ENCODE results near the gene EXOSC9.

The EXOSC9 gene

DNA sequence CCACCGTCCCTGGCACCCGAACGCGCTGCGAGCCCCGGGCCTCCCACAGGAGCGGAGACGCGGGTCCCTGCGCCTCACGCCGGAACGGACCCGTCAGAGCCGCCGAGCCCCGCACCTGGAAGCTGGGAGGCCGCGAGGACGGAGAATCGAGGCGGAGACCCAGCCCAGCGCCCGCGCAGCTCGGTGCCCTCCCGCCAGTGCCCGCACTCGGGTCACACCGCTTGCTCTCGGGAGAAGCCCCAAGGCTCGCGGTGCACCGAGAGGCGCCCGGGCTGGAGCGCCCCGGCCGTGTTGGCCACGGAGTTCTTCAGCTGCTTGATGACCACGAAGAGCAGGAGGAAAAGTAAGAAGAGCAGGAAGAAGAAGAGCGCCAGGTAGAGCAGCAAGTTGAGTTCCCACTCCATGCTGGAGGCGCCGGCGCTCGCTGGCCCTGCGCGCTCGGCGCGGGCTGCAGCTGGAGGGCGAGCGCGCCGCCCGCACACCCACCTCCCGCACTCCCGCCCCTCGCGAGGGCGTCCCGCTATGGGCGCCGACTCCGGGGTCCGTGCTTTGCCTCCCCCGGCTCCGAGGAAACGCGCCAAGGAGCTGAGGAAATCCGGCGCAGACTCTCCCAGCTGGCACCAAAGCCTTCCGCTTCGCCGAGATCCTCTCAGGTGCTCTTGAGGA lies 36.3 kb upstream of the EXOSC9 start, which contains the start of gene SMIM43:
Gene SMIM43 (minus strand): TSS at position 463 of the 666 bp plus-strand sequence. CDS start 59 bp downstream, at position 404.
- peak within 1 kb of the TSS; percentile 20 to 24 for H3K4me3 ChIP-seq
- H3K36me3 ChIP-seq, result no peaks in the 10 kb centered on the region
- no peak within 1 kb of the TSS for H3K27ac ChIP-seq
- H3K4me1 ChIP-seq, result peaks cover 0 to 11% (median 9%) of the 10 kb centered on the region in 4 donors
- TF ChIP-seq, protein P1, sequence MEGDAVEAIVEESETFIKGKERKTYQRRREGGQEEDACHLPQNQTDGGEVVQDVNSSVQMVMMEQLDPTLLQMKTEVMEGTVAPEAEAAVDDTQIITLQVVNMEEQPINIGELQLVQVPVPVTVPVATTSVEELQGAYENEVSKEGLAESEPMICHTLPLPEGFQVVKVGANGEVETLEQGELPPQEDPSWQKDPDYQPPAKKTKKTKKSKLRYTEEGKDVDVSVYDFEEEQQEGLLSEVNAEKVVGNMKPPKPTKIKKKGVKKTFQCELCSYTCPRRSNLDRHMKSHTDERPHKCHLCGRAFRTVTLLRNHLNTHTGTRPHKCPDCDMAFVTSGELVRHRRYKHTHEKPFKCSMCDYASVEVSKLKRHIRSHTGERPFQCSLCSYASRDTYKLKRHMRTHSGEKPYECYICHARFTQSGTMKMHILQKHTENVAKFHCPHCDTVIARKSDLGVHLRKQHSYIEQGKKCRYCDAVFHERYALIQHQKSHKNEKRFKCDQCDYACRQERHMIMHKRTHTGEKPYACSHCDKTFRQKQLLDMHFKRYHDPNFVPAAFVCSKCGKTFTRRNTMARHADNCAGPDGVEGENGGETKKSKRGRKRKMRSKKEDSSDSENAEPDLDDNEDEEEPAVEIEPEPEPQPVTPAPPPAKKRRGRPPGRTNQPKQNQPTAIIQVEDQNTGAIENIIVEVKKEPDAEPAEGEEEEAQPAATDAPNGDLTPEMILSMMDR (IDR thresholded peaks at IDR 0.05), result no peak
- H3K27me3 ChIP-seq, result peaks cover 0 to 27% of the 10 kb centered on the region in 2 donors
- no peak for DNase-seq
- intact Hi-C loops (cut with DNase I; ENCODE audit: low total_unique reads), result no loop called here
- no peaks in the 10 kb centered on the region for H3K9me3 ChIP-seq

DNA sequence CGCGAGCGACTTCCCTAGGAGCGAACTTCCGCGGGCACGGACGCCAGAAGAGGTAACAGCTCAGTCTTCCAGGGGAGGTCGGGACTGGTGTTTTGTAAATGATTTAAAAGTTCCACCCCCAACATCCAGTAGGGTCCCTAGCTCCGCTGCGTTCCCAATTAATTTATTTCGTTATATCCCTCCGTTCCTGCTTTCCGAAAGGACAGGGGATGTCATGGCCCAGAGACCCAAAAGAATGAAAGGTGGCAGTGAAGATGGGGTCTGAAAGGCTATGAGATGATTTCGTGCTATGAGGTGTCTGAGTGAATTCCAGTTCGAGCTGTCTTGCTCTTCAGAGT lies 35.8 kb upstream of the EXOSC9 start:
- no peaks in the 10 kb centered on the region for H3K36me3 ChIP-seq
- H3K27me3 ChIP-seq, result peaks cover 0 to 27% of the 10 kb centered on the region in 2 donors
- H3K4me1 ChIP-seq, result peaks cover 0 to 11% (median 9%) of the 10 kb centered on the region in 4 donors
- intact Hi-C loops (cut with DNase I; ENCODE audit: low total_unique reads), result no loop called here
- TF ChIP-seq, protein P1 (IDR thresholded peaks at IDR 0.05), result no peak
- DNase-seq, result no peak
- no peaks in the 10 kb centered on the region for H3K9me3 ChIP-seq
- H3K27ac ChIP-seq, result no peak overlapping the region
- peak overlapping the region; percentile 20 to 24 for H3K4me3 ChIP-seq

DNA sequence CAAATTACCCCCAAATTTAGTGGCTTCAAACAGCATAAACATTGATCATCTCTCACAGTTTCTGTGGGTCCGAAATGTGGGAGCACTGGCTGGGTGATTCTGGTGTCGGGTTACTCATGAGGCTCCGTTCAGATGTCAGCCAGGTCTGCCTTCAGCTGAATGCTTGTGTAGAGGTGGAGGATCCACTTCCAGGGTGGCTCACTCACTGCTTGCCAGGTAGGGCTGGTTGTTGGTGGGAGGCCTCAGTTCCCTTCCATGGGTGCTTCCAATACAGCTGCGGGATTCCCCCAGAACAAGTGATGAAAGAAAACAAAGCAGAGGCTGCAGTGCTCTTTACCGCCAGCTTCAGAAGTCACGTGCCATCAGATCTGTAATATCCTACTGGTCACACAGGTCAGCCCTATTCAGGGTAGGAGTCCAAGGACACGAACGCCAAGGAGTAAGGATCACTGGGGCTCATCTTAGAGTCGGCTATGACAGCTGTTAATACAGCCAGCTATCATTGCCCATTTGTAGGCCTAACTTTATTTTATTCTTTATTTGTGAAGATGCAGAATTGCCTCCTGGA lies 35.1 kb upstream of the EXOSC9 start:
- H3K9me3 ChIP-seq, result no peaks in the 10 kb centered on the region
- TF ChIP-seq, protein P1 (IDR thresholded peaks at IDR 0.05), result no peak
- H3K36me3 ChIP-seq, result no peaks in the 10 kb centered on the region
- H3K27me3 ChIP-seq, result peaks cover 0 to 32% of the 10 kb centered on the region in 2 donors
- no peak overlapping the region for H3K27ac ChIP-seq
- H3K4me1 ChIP-seq, result peaks cover 0 to 11% (median 9%) of the 10 kb centered on the region in 4 donors
- DNase-seq, result no peak
- intact Hi-C loops (cut with DNase I; ENCODE audit: low total_unique reads), result no loop called here
- H3K4me3 ChIP-seq, result no peak overlapping the region

GRCh38 chr4:121767166-121767565 lies 34.0 kb upstream of the EXOSC9 start:
- Histone ChIP-seq H3K9me3 (no peaks in the 10 kb centered on the region), H3K36me3 (no peaks in the 10 kb centered on the region), H3K27ac (no peak overlapping the region), H3K27me3 (peaks cover 0 to 35% of the 10 kb centered on the region in 2 donors), H3K4me1 (peaks cover 0 to 11% (median 9%) of the 10 kb centered on the region in 4 donors), H3K4me3 (no peak overlapping the region)
- intact Hi-C loops (cut with DNase I; ENCODE audit: low total_unique reads), result no loop called here
- DNase-seq, result no peak
- TF ChIP-seq, protein P1 (IDR thresholded peaks at IDR 0.05), result no peak

GRCh38 chr4:121769341-121769740 lies 31.8 kb upstream of the EXOSC9 start:
- intact Hi-C loops (cut with DNase I; ENCODE audit: low total_unique reads), result no loop called here
- no peaks in the 10 kb centered on the region for H3K36me3 ChIP-seq
- no peaks in the 10 kb centered on the region for H3K9me3 ChIP-seq
- DNase-seq, result no peak
- no peak overlapping the region for H3K4me3 ChIP-seq
- peaks cover 0 to 27% of the 10 kb centered on the region in 2 donors for H3K27me3 ChIP-seq
- TF ChIP-seq, protein P1 (IDR thresholded peaks at IDR 0.05), result no peak
- H3K27ac ChIP-seq, result no peak overlapping the region
- H3K4me1 ChIP-seq, result peaks cover 0 to 11% (median 9%) of the 10 kb centered on the region in 4 donors

Data from tibial artery (tissue), 4 donors.